ENCODE data around the gene AKAP8L. TPM values are rescaled to one million over a fixed set of nuclear protein-coding genes. Genes with fewer than 3 reads are reported as not detected.
A peak's percentile ranks its signal among the peaks of the same experiment; 100 is the strongest.

The AKAP8L gene
- total and polyA plus RNA-seq, 9 of the 15 experiments (the other 6 are each of a cell fraction or from before 2014, with no cell fraction given), result 2.4 to 116 (median 70.7) TPM

GRCh38 chr19:15456871-15457700 lies 38.3 kb upstream of the AKAP8L start:
- no peak overlapping the region for H3K4me2 ChIP-seq (ENCODE audit: insufficient read depth, low read length)
- no peaks in the 10 kb centered on the region for H3K36me3 ChIP-seq (ENCODE audit: control insufficient read depth, insufficient read depth, low read length)
- H4K20me1 ChIP-seq (replicated peaks; ENCODE audit: control insufficient read depth, insufficient read depth, low read length), result 0 out of 2 replicates have a peak, but pooled peaks cover 2% of the 10 kb centered on the region
- H3K27me3 ChIP-seq (ENCODE audit: control insufficient read depth in 2 of 2, insufficient read depth in 2 of 2, low read length in 2 of 2), result peaks cover 0 to 11% of the 10 kb centered on the region in 2 experiments; a peak in 2 of 5 replicates
- peak in 3 of 4 experiments; percentile 39 to 70 (median 64) for DNase-seq (ENCODE audit: extremely low read depth in 1 of 4, low spot score in 3 of 4)
- H3K4me3 ChIP-seq, result no peak overlapping the region
- BruUV-seq (replicated peaks), result no TSS peak
- WGBS (ENCODE audit: insufficient coverage, low coverage, missing lambda C conversion rate), result 70% methylated on average over 34 of the region's 86 CpGs
- H3K9me1 ChIP-seq (ENCODE audit: control insufficient read depth, insufficient read depth, low read length), result no peaks in the 10 kb centered on the region
- in situ Hi-C loops (cut with MboI), result no loop called here
- no peak overlapping the region for H3K9ac ChIP-seq (ENCODE audit: insufficient read depth in 1 of 2, low read depth in 2 of 2, low read length in 2 of 2)
- H3K27ac ChIP-seq (ENCODE audit: extremely low read depth, low read depth, low read length), result no peak overlapping the region
- H2AFZ ChIP-seq (ENCODE audit: low read depth, low read length), result no peak overlapping the region
- FAIRE-seq, result no peak
- H3K9me3 ChIP-seq (replicated peaks; ENCODE audit: control insufficient read depth, insufficient read depth, low read depth, low read length), result no peaks in the 10 kb centered on the region
- CTCF ChIA-PET (ENCODE audit: low intra/inter-chr PET ratio), result no interaction called here
- H3K79me2 ChIP-seq (ENCODE audit: control insufficient read depth, insufficient read depth, low read length), result no peaks in the 10 kb centered on the region
- H3K4me1 ChIP-seq (replicated peaks in 1 of 2; ENCODE audit: control insufficient read depth in 2 of 2, insufficient read depth in 2 of 2, low read length in 2 of 2), result peaks cover 6 to 34% of the 10 kb centered on the region in 2 experiments; a peak in 4 of 5 replicates
- POLR2A ChIA-PET, result interaction anchor here (0.6 to 1.1 kb wide), 2 partner anchors 24 to 35 kb away, joined by 3 to 5 read pairs; no protein-coding TSS in a partner anchor
- TF ChIP-seq DNMT1 (IDR thresholded peaks at IDR 0.05), result no peak
- no peak for TF ChIP-seq SMARCA4 (IDR thresholded peaks at IDR 0.05)
- TF ChIP-seq ERF (CRISPR knock-in tag; IDR thresholded peaks at IDR 0.05), result no peak
- TF ChIP-seq ZBTB7A (IDR thresholded peaks at IDR 0.05; ENCODE audit: borderline replicate concordance, control insufficient read depth, low read depth, low read length), result no peak
- no peak for TF ChIP-seq MTA3 (IDR thresholded peaks at IDR 0.05; ENCODE audit: borderline replicate concordance)
- TF ChIP-seq TFAP4 (CRISPR knock-in tag; IDR thresholded peaks at IDR 0.05; ENCODE audit: borderline replicate concordance), result peak; percentile 66; the same call in 1 of the 2 replicates
- ATAC-seq, result peak; percentile 12; the same call in 2 of the 3 replicates
- intact Hi-C loops (cut with micrococcal nuclease), result no loop called here
